DND-41 (cell line): ENCODE measurements around the gene UNC5CL.

ENCODE experiments used
- ATAC-seq: fragments of 200-7000 bp; cut with Tn5 transposase; 3 replicates; pipeline ENCODE4 v1.9.1; 2021; ENCODE audit warnings: low read depth; ENCODE audit not compliant: insufficient read depth
- DNase-seq: peaks from one replicate; pipeline ENCODE4 v3.0.0-alpha.2; 2020
- H2AFZ ChIP-seq: 2 replicates; pipeline ENCODE4 v1.6.0; 2012; ENCODE audit warnings: low read depth, low read length
- H3K27ac ChIP-seq: 2 replicates; pipeline ENCODE4 v1.5.1; 2012; ENCODE audit warnings: low read length, inconsistent platforms
- H3K27me3 ChIP-seq: fragments of 200-600 bp; sonication (generic); 2 replicates; pipeline ENCODE4 v1.6.0; 2012; ENCODE audit warnings: low read length, mild to moderate bottlenecking, inconsistent platforms; ENCODE audit not compliant: insufficient read depth, poor library complexity
- H3K36me3 ChIP-seq: 2 replicates; pipeline ENCODE4 v1.5.1; 2012; ENCODE audit warnings: low read length, inconsistent platforms; ENCODE audit not compliant: insufficient read depth
- H3K4me1 ChIP-seq: 2 replicates; pipeline ENCODE4 v1.5.1; 2012; ENCODE audit warnings: mild to moderate bottlenecking, low read length; ENCODE audit not compliant: insufficient read depth
- H3K4me2 ChIP-seq: 2 replicates; pipeline ENCODE4 v1.6.0; 2012; ENCODE audit warnings: mild to moderate bottlenecking, moderate library complexity, low read length, inconsistent platforms; ENCODE audit not compliant: insufficient read depth
- H3K4me3 ChIP-seq, 2 experiments: fragments of 200-600 bp in 1 of 2; shearing (Covaris generic) in 1 of 2; 2 replicates each; pipeline ENCODE4 v1.5.1; 2012 to 2016; ENCODE audit warnings: inconsistent platforms in 2 of 2, low read length in 2 of 2, mild to moderate bottlenecking in 2 of 2, low read depth in 1 of 2, moderate library complexity in 1 of 2
- H3K79me2 ChIP-seq: 2 replicates; pipeline ENCODE4 v1.6.0; 2012; ENCODE audit warnings: low read length, inconsistent platforms; ENCODE audit not compliant: insufficient read depth
- H3K9ac ChIP-seq: 2 replicates; pipeline ENCODE4 v1.6.0; 2012; ENCODE audit warnings: low read depth, mild to moderate bottlenecking, inconsistent platforms, low read length, moderate library complexity
- H3K9me3 ChIP-seq: 2 replicates; pipeline ENCODE4 v1.5.1; 2012; ENCODE audit warnings: low read length, moderate library complexity, mild to moderate bottlenecking, inconsistent platforms; ENCODE audit not compliant: insufficient read depth, severe bottlenecking
- H4K20me1 ChIP-seq: 2 replicates; pipeline ENCODE4 v1.6.0; 2012; ENCODE audit warnings: low read length; ENCODE audit not compliant: insufficient read depth
- CTCF ChIP-seq: IDR thresholded peaks from 2 replicates; pipeline ENCODE4 v1.5.1; 2012; ENCODE audit warnings: borderline replicate concordance, low read length, moderate library complexity, mild to moderate bottlenecking; ENCODE audit not compliant: poor library complexity, severe bottlenecking; ENCODE audit errors: extremely low read depth
- EZH2 ChIP-seq: IDR thresholded peaks from 3 replicates; pipeline ENCODE4 v1.6.1; 2012; ENCODE audit warnings: borderline replicate concordance, low read depth, mild to moderate bottlenecking, moderate library complexity, low read length, inconsistent platforms; ENCODE audit not compliant: severe bottlenecking

The UNC5CL gene

DNA sequence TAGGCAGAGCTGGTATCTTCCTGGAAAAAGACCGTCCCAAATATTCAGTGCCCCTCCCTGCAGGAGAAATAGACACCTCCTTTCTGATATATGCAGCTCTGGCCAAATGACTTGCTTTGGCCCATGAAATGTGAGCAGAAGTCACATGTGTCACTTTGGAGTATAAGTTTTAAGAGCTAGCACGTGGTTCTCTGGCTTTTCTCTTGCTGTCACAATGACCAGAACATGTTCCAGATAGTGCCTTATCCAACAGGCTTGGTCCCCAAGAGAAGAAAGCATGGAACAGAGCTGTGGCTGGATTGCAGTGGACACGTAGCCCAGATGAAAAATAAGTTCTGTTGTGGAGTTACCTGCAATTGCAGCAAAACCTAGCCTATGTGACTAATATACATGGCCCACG is 40.4 kb downstream of the UNC5CL start:
- Histone ChIP-seq H2AFZ (no peak overlapping the region), H3K4me1 (no peaks in the 10 kb centered on the region), H3K4me2 (no peak overlapping the region), H3K4me3 (no peak overlapping the region), H3K27ac (no peak overlapping the region), H4K20me1 (no peaks in the 10 kb centered on the region), H3K9me3 (no peaks in the 10 kb centered on the region), H3K79me2 (no peaks in the 10 kb centered on the region), H3K36me3 (no peaks in the 10 kb centered on the region), H3K9ac (no peak overlapping the region), H3K27me3 (peaks cover 18% of the 10 kb centered on the region)
- no peak for DNase-seq
- no peak for ATAC-seq
- no peak for TF ChIP-seq CTCF
- no peak for TF ChIP-seq EZH2

- no peak overlapping the region for H3K27ac ChIP-seq
- no peak for TF ChIP-seq CTCF
- TF ChIP-seq EZH2, result no peak
- no peak overlapping the region for H3K4me3 ChIP-seq
- no peaks in the 10 kb centered on the region for H3K4me1 ChIP-seq
- H2AFZ ChIP-seq, result no peak overlapping the region
- DNase-seq (no peak), ATAC-seq (no peak)
- no peaks in the 10 kb centered on the region for H3K36me3 ChIP-seq
- peaks cover 15% of the 10 kb centered on the region for H3K27me3 ChIP-seq
- no peaks in the 10 kb centered on the region for H4K20me1 ChIP-seq
- no peaks in the 10 kb centered on the region for H3K79me2 ChIP-seq
- H3K4me2 ChIP-seq, result no peak overlapping the region
- no peaks in the 10 kb centered on the region for H3K9me3 ChIP-seq
- H3K9ac ChIP-seq, result no peak overlapping the region
Observed at GRCh38 chr6:40997234-40997957, 41.6 kb downstream of the UNC5CL start.

- no peaks in the 10 kb centered on the region for H3K4me1 ChIP-seq
- no peak overlapping the region for H3K4me3 ChIP-seq
- no peaks in the 10 kb centered on the region for H3K9me3 ChIP-seq
- no peak overlapping the region for H3K9ac ChIP-seq
- H4K20me1 ChIP-seq, result no peaks in the 10 kb centered on the region
- no peak for TF ChIP-seq EZH2
- TF ChIP-seq CTCF, result no peak
- H3K27me3 ChIP-seq, result peaks cover 19% of the 10 kb centered on the region
- H3K79me2 ChIP-seq, result no peaks in the 10 kb centered on the region
- no peak for DNase-seq
- no peaks in the 10 kb centered on the region for H3K36me3 ChIP-seq
- ATAC-seq, result no peak
- H3K27ac ChIP-seq, result no peak overlapping the region
- no peak overlapping the region for H2AFZ ChIP-seq
- H3K4me2 ChIP-seq, result no peak overlapping the region
Observed at GRCh38 chr6:40996591-40997233, 42.3 kb downstream of the UNC5CL start.
